Measurements from ENCODE around the gene ORM2.

ORM2 gene

GRCh38 chr9:114294664-114295063 lies 35.0 kb upstream of the ORM2 start:
- no peak for DNase-seq

GRCh38 chr9:114296338-114296737 lies 33.3 kb upstream of the ORM2 start:
- no peak for DNase-seq

GRCh38 chr9:114299286-114300152 lies 30.1 kb upstream of the ORM2 start:
- DNase-seq = no peak

GRCh38 chr9:114300153-114300845 lies 29.4 kb upstream of the ORM2 start:
- DNase-seq = no peak

- no peak for DNase-seq
Observed at GRCh38 chr9:114300846-114301797, 28.5 kb upstream of the ORM2 start.

- no peak for DNase-seq
Observed at GRCh38 chr9:114301798-114302565, 27.7 kb upstream of the ORM2 start.

- no peak for DNase-seq
Observed at GRCh38 chr9:114302727-114303126, 26.9 kb upstream of the ORM2 start.

GRCh38 chr9:114303571-114303970 lies 26.1 kb upstream of the ORM2 start:
- no peak for DNase-seq

- no peak for DNase-seq
Observed at GRCh38 chr9:114303977-114304376, 25.7 kb upstream of the ORM2 start.

GRCh38 chr9:114304416-114305188 lies 25.1 kb upstream of the ORM2 start:
- no peak for DNase-seq

GRCh38 chr9:114307899-114308267 lies 21.8 kb upstream of the ORM2 start:
- DNase-seq = no peak

GRCh38 chr9:114308361-114308950 lies 21.2 kb upstream of the ORM2 start:
- DNase-seq = no peak

- DNase-seq = no peak
Observed at GRCh38 chr9:114309096-114309495, 20.6 kb upstream of the ORM2 start.

GRCh38 chr9:114310471-114311450 lies 18.9 kb upstream of the ORM2 start:
- DNase-seq = no peak

GRCh38 chr9:114311571-114312512 lies 17.8 kb upstream of the ORM2 start:
- DNase-seq = no peak

- DNase-seq = no peak
Observed at GRCh38 chr9:114312513-114312875, 17.2 kb upstream of the ORM2 start.

- DNase-seq = no peak
Observed at GRCh38 chr9:114313186-114313585, 16.5 kb upstream of the ORM2 start.

- no peak for DNase-seq
Observed at GRCh38 chr9:114314256-114314867, 15.3 kb upstream of the ORM2 start.
